MM.1S (cell line): ENCODE measurements around the gene CCDC194.

Source experiments
- EZH2 ChIP-seq: fragments of 300-600 bp; sonication (generic); optimal IDR thresholded peaks from 2 replicates; pipeline ENCODE3; 2017; ENCODE audit warnings: low read depth, mild to moderate bottlenecking, antibody characterized with exemption, low read length, mixed read lengths
- EZH2phosphoT487 ChIP-seq: fragments of 300-600 bp; sonication (generic); IDR thresholded peaks from 2 replicates; pipeline ENCODE4 v1.6.1; 2018; ENCODE audit warnings: antibody characterized with exemption, low read length
- TF ChIP-seq, protein P1 (sequence below): fragments of 300-600 bp; sonication (generic); IDR thresholded peaks from 2 replicates; pipeline ENCODE4 v1.5.1; 2016; ENCODE audit warnings: antibody characterized with exemption, low read length, mixed read lengths

DNA sequence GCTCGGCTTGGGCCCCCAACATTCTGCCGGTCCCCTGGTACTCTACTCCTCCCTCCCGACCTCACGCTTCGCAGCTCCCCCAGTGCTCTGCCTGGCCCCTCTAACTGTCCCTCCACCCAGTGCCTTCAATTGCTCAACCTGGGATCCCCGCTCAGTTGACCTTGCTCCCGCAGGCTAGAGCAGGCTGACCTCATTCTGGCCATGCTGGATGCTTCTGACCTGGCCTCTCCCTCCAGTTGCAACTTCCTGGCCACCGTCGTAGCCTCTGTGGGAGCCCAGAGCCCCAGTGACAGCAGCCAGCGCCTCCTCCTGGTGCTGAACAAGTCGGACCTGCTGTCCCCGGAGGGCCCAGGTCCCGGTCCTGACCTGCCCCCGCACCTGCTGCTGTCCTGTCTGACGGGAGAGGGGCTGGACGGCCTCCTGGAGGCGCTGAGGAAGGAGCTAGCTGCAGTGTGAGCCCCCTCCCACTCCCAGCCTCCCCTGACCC, 53.1 kb downstream of the CCDC194 start:
- TF ChIP-seq, protein P1, sequence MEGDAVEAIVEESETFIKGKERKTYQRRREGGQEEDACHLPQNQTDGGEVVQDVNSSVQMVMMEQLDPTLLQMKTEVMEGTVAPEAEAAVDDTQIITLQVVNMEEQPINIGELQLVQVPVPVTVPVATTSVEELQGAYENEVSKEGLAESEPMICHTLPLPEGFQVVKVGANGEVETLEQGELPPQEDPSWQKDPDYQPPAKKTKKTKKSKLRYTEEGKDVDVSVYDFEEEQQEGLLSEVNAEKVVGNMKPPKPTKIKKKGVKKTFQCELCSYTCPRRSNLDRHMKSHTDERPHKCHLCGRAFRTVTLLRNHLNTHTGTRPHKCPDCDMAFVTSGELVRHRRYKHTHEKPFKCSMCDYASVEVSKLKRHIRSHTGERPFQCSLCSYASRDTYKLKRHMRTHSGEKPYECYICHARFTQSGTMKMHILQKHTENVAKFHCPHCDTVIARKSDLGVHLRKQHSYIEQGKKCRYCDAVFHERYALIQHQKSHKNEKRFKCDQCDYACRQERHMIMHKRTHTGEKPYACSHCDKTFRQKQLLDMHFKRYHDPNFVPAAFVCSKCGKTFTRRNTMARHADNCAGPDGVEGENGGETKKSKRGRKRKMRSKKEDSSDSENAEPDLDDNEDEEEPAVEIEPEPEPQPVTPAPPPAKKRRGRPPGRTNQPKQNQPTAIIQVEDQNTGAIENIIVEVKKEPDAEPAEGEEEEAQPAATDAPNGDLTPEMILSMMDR = no peak
- TF ChIP-seq EZH2 (no peak), EZH2phosphoT487 (no peak)
